H9 (cell line): ENCODE results near the gene EDA. TPM values are rescaled to one million over a fixed set of nuclear protein-coding genes. Genes with fewer than 3 reads are reported as not detected.

Source experiments
- DNase-seq: peaks from one replicate; pipeline ENCODE4 v3.0.0-alpha.2; 2017
- H2AFZ ChIP-seq: one replicate; pipeline ENCODE4 v1.6.1; 2013; ENCODE audit warnings: mild to moderate bottlenecking, low read length, control low read depth, moderate library complexity
- H2AK5ac ChIP-seq: 2 replicates; pipeline ENCODE4 v1.6.1; 2013; ENCODE audit warnings: low read length, control low read depth, mixed read lengths; ENCODE audit not compliant: insufficient read length
- H2BK120ac ChIP-seq: one replicate; pipeline ENCODE4 v1.6.1; 2013; ENCODE audit warnings: low read depth, mild to moderate bottlenecking, low read length, control low read depth, inconsistent platforms; ENCODE audit not compliant: poor library complexity, severe bottlenecking
- H2BK12ac ChIP-seq: 2 replicates; pipeline ENCODE4 v1.6.1; 2013; ENCODE audit warnings: low read length, control low read depth, mixed read lengths, low read depth; ENCODE audit not compliant: insufficient read length
- H2BK15ac ChIP-seq: 2 replicates; pipeline ENCODE4 v1.6.1; 2013; ENCODE audit warnings: low read depth, low read length, control low read depth
- H2BK20ac ChIP-seq: one replicate; pipeline ENCODE4 v1.6.1; 2013; ENCODE audit warnings: low read depth, mild to moderate bottlenecking, low read length, control low read depth, inconsistent platforms; ENCODE audit not compliant: poor library complexity, severe bottlenecking
- H2BK5ac ChIP-seq: 2 replicates; pipeline ENCODE4 v1.6.1; 2013; ENCODE audit warnings: low read length, control low read depth, mixed read lengths; ENCODE audit not compliant: insufficient read length
- H3K14ac ChIP-seq: 2 replicates; pipeline ENCODE4 v1.6.1; 2013; ENCODE audit warnings: low read length, control low read depth; ENCODE audit not compliant: insufficient read depth
- H3K18ac ChIP-seq: 2 replicates; pipeline ENCODE4 v1.6.1; 2013; ENCODE audit warnings: low read depth, mild to moderate bottlenecking, mixed read lengths, low read length, control low read depth; ENCODE audit not compliant: insufficient read length
- H3K23ac ChIP-seq: 2 replicates; pipeline ENCODE4 v1.6.1; 2013; ENCODE audit warnings: low read length, control low read depth, mixed read lengths, low read depth; ENCODE audit not compliant: insufficient read length
- H3K23me2 ChIP-seq: 2 replicates; pipeline ENCODE4 v1.6.1; 2013; ENCODE audit warnings: low read depth, mild to moderate bottlenecking, mixed read lengths, low read length, control low read depth; ENCODE audit not compliant: insufficient read length, poor library complexity, severe bottlenecking
- H3K27ac ChIP-seq: 2 replicates; pipeline ENCODE4 v1.5.1; 2013; ENCODE audit warnings: low read length, control low read depth, mixed read lengths, low read depth; ENCODE audit not compliant: insufficient read length
- H3K27me3 ChIP-seq: 2 replicates; pipeline ENCODE4 v1.6.1; 2013; ENCODE audit warnings: low read length, control low read depth, inconsistent platforms; ENCODE audit not compliant: insufficient read depth
- H3K4ac ChIP-seq: 2 replicates; pipeline ENCODE4 v1.6.1; 2013; ENCODE audit warnings: low read depth, mild to moderate bottlenecking, control low read depth, inconsistent platforms, low read length, moderate library complexity
- H3K4me1 ChIP-seq: 2 replicates; pipeline ENCODE4 v1.6.1; 2013; ENCODE audit warnings: low read length, control low read depth, inconsistent platforms; ENCODE audit not compliant: insufficient read depth
- H3K4me2 ChIP-seq: 2 replicates; pipeline ENCODE4 v1.6.1; 2013; ENCODE audit warnings: low read length, control low read depth, mixed read lengths; ENCODE audit not compliant: insufficient read length, insufficient read depth
- H3K56ac ChIP-seq: 2 replicates; pipeline ENCODE4 v1.6.1; 2013; ENCODE audit warnings: low read depth, mild to moderate bottlenecking, mixed read lengths, low read length, control low read depth; ENCODE audit not compliant: insufficient read length
- H3K79me1 ChIP-seq: 2 replicates; pipeline ENCODE4 v1.6.1; 2013; ENCODE audit warnings: low read depth, mild to moderate bottlenecking, moderate library complexity, low read length, control low read depth, inconsistent platforms; ENCODE audit not compliant: insufficient read depth, poor library complexity, severe bottlenecking
- H3K79me2 ChIP-seq: 2 replicates; pipeline ENCODE4 v1.6.1; 2013; ENCODE audit warnings: low read length, control low read depth, inconsistent platforms; ENCODE audit not compliant: insufficient read depth
- H3K9ac ChIP-seq: 2 replicates; pipeline ENCODE4 v1.6.1; 2013; ENCODE audit warnings: low read length, control low read depth, mixed read lengths; ENCODE audit not compliant: insufficient read length; ENCODE audit errors: extremely low read depth
- H3K9me3 ChIP-seq: one replicate; pipeline ENCODE4 v1.6.1; 2013; ENCODE audit warnings: low read depth, low read length, inconsistent platforms; ENCODE audit not compliant: control insufficient read depth
- H3T11ph ChIP-seq: one replicate; pipeline ENCODE4 v1.6.1; 2013; ENCODE audit warnings: mild to moderate bottlenecking, low read length, control low read depth, inconsistent platforms
- H4K20me1 ChIP-seq: one replicate; pipeline ENCODE4 v1.6.1; 2013; ENCODE audit not compliant: control insufficient read depth, insufficient read length, insufficient read depth
- H4K5ac ChIP-seq: 2 replicates; pipeline ENCODE4 v1.6.1; 2013; ENCODE audit warnings: low read depth, mild to moderate bottlenecking, mixed read lengths, low read length, control low read depth; ENCODE audit not compliant: insufficient read length
- H4K8ac ChIP-seq: replicated peaks from 2 replicates; pipeline ENCODE4 v1.6.1; 2013; ENCODE audit warnings: low read length, control low read depth, mixed read lengths, low read depth; ENCODE audit not compliant: insufficient read length
- H4K91ac ChIP-seq: 2 replicates; pipeline ENCODE4 v1.6.1; 2013; ENCODE audit warnings: low read depth, mild to moderate bottlenecking, moderate library complexity, mixed read lengths, low read length, control low read depth; ENCODE audit not compliant: insufficient read length
- H3K27ac Mint-ChIP-seq, 3 experiments: 2 replicates in 2 of 3; 3 replicates in 1 of 3; pipeline ENCODE4 v1.8.0; 2020 to 2021; ENCODE audit warnings: mixed read lengths in 3 of 3, mild to moderate bottlenecking in 1 of 3, moderate library complexity in 1 of 3
- H3K27me3 Mint-ChIP-seq: 2 replicates; pipeline ENCODE4 v1.8.0; 2021; ENCODE audit warnings: low read depth, mild to moderate bottlenecking, moderate library complexity, mixed read lengths
- H3K36me3 Mint-ChIP-seq, 3 experiments: 2 replicates in 2 of 3; 3 replicates in 1 of 3; pipeline ENCODE4 v1.8.0; 2020 to 2021; ENCODE audit warnings: low read depth in 3 of 3, mixed read lengths in 3 of 3; ENCODE audit not compliant: insufficient read depth in 1 of 3
- H3K4me1 Mint-ChIP-seq, 2 experiments: 2 replicates each; pipeline ENCODE4 v1.8.0; 2020; ENCODE audit warnings: mixed read lengths in 2 of 2
- H3K4me3 Mint-ChIP-seq, 2 experiments: 2 replicates in 1 of 2; 3 replicates in 1 of 2; pipeline ENCODE4 v1.8.0; 2020 to 2021; ENCODE audit warnings: mild to moderate bottlenecking in 2 of 2, mixed read lengths in 2 of 2, moderate library complexity in 1 of 2
- H3K9me3 Mint-ChIP-seq, 2 experiments: 2 replicates in 1 of 2; 3 replicates in 1 of 2; pipeline ENCODE4 v1.8.0; 2020; ENCODE audit warnings: mild to moderate bottlenecking in 2 of 2, mixed read lengths in 2 of 2, moderate library complexity in 1 of 2
- CTCF ChIP-seq: fragments of 200-600 bp; sonication (generic); conservative IDR thresholded peaks from 3 replicates; pipeline ENCODE4 v1.8.0; 2021; ENCODE audit warnings: antibody characterized with exemption, mild to moderate bottlenecking
- WGBS: extraction: QIAGEN DNeasy Blood & Tissue Kit; methylation state at CpG from one replicate; pipeline ENCODE4 v1.1.7; 2013; ENCODE audit warnings: missing lambda C conversion rate, low lambda C conversion rate, mixed read lengths; ENCODE audit not compliant: insufficient read length; ENCODE audit errors: extremely low coverage; 5-methylcytosine and 5-hydroxymethylcytosine counted together
- total RNA-seq: library from RNA; stranded (reverse); gene quantifications from 2 replicates; pipeline ENCODE4 v1.2.1, GENCODE V29; 2021

The EDA gene
- total RNA-seq, 1 experiment from 2014 or later, result 7.7 TPM

- H2BK120ac ChIP-seq, result no peak overlapping the region
- no peak overlapping the region for H3K56ac ChIP-seq
- 0 out of 4 replicates have a peak, but pooled peaks cover 0 to 3% of the 10 kb centered on the region in 2 experiments for H3K4me1 Mint-ChIP-seq
- H3K27me3 Mint-ChIP-seq, result no peaks in the 10 kb centered on the region; the same call in 1 of the 2 replicates
- no peak overlapping the region for H3K4me3 Mint-ChIP-seq
- no peak overlapping the region for H2BK15ac ChIP-seq
- no peaks in the 10 kb centered on the region for H3K79me2 ChIP-seq
- H3K36me3 Mint-ChIP-seq, result peaks cover 0 to 14% (median 5%) of the 10 kb centered on the region in 3 experiments; a peak in 6 of 7 replicates
- H3K4ac ChIP-seq, result no peak overlapping the region
- no peak overlapping the region for H2BK5ac ChIP-seq
- no peak overlapping the region for H3K4me2 ChIP-seq
- no peak overlapping the region for H2AK5ac ChIP-seq
- H2BK20ac ChIP-seq, result no peak overlapping the region
- H3K9ac ChIP-seq, result no peak overlapping the region
- H3K9me3 Mint-ChIP-seq, result peaks cover 47 to 59% of the 10 kb centered on the region in 2 experiments
- no peaks in the 10 kb centered on the region for H3K27me3 ChIP-seq
- H4K5ac ChIP-seq, result no peak overlapping the region
- H3K4me1 ChIP-seq, result no peaks in the 10 kb centered on the region
- no peak overlapping the region for H4K8ac ChIP-seq
- H3K9me3 ChIP-seq, result peaks cover 29% of the 10 kb centered on the region
- TF ChIP-seq CTCF, result no peak
- no peak for DNase-seq
- no peak overlapping the region for H3K27ac Mint-ChIP-seq
- no peaks in the 10 kb centered on the region for H3K23me2 ChIP-seq
- H3K27ac ChIP-seq, result no peak overlapping the region
- H4K20me1 ChIP-seq, result no peaks in the 10 kb centered on the region
- no peak overlapping the region for H3T11ph ChIP-seq
- H4K91ac ChIP-seq, result no peak overlapping the region
- no peak overlapping the region for H3K23ac ChIP-seq
- H3K79me1 ChIP-seq, result no peaks in the 10 kb centered on the region
- no peak overlapping the region for H3K14ac ChIP-seq
- no CpG with 5 or more reads among the region's 2 CpGs for WGBS
- no peak overlapping the region for H3K18ac ChIP-seq
- H2BK12ac ChIP-seq, result no peak overlapping the region
- no peak overlapping the region for H2AFZ ChIP-seq
Observed at GRCh38 chrX:69948276-69948797, 332.4 kb downstream of the EDA start.
